ENCODE results near the gene ADAMTS5.

The ADAMTS5 gene

DNA sequence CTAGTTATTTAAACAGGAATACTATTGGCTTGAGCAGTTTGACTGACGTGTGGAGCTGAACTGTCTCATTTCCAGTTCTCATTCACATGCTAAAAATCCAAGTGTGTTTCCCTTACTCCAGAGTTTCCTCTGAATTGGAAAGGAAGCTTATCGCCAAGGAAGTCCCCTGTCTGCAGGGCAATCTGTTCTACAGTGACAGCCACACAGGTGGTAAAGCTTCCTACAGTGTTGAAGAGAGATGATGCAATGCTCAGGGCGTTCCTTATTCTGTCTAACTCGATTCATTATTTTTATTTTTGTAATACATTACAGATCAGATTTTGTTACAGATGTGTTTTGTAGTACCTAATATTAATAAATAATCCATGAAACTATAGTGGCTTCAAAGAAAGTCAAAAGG lies 41.3 kb downstream of the ADAMTS5 start:
- Histone ChIP-seq H3K4me1 (ENCODE audit: control insufficient read depth, insufficient read depth, low read length) (no peaks in the 10 kb centered on the region), H3K27ac (ENCODE audit: low read length) (no peak overlapping the region), H3K9me3 (ENCODE audit: control insufficient read depth in 2 of 2, low read length in 2 of 2) (no peaks in the 10 kb centered on the region), H3K4me3 (ENCODE audit: low read length in 2 of 2) (no peak overlapping the region), H3K9ac (ENCODE audit: low read length in 2 of 2) (no peak overlapping the region), H3K27me3 (ENCODE audit: control insufficient read depth in 1 of 2, insufficient read depth in 2 of 2, low read length in 2 of 2) (no peaks in the 10 kb centered on the region), H3K36me3 (ENCODE audit: control insufficient read depth in 2 of 2, insufficient read depth in 2 of 2, low read length in 2 of 2) (peaks cover 12 to 17% of the 10 kb centered on the region in 2 donors)

DNA sequence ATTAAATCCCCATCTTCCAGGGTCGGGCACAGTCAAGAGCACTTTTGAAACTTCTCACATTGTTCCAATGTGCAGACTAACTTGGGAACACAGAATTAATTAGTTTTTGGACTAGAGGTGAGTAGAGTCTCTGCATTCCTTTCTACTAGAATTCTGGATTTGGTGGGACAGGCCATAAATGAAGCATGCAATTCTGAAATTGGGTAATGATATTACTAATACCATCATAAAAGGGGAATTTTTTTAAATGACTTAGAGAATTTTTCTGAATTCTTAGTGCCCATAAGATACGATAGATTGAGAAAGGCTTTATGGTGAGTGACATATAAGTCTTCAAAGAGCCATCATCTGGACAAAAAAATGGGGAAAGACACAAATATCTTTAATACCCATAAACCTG lies 41.8 kb downstream of the ADAMTS5 start:
- Histone ChIP-seq H3K4me1 (ENCODE audit: control insufficient read depth, insufficient read depth, low read length) (no peaks in the 10 kb centered on the region), H3K27ac (ENCODE audit: low read length) (no peak overlapping the region), H3K9me3 (ENCODE audit: control insufficient read depth in 2 of 2, low read length in 2 of 2) (no peaks in the 10 kb centered on the region), H3K36me3 (ENCODE audit: control insufficient read depth in 2 of 2, insufficient read depth in 2 of 2, low read length in 2 of 2) (peaks cover 12 to 18% of the 10 kb centered on the region in 2 donors), H3K4me3 (ENCODE audit: low read length in 2 of 2) (no peak overlapping the region), H3K27me3 (ENCODE audit: control insufficient read depth in 1 of 2, insufficient read depth in 2 of 2, low read length in 2 of 2) (no peaks in the 10 kb centered on the region), H3K9ac (ENCODE audit: low read length in 2 of 2) (no peak overlapping the region)

DNA sequence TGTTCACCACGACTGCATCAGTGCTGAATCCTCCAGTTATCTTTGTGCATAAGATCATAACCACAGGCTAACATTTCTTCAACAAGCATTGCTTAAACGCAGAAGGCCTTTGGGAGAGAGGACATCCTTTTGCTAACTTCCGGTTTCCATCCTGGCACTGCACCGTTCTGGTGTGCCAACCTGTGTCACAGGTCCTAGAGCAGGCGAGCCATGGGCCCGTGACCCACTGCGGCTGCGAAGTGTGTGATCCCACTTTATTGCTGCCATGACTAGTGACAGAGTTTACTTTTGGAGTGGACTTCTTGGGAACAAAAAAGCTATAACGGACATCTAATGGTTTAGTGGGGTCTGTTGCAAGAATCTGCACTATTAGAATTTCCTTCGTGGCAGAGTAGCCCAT lies 42.9 kb downstream of the ADAMTS5 start:
- H3K4me3 ChIP-seq (ENCODE audit: low read length in 2 of 2), result no peak overlapping the region
- H3K4me1 ChIP-seq (ENCODE audit: control insufficient read depth, insufficient read depth, low read length), result no peaks in the 10 kb centered on the region

DNA sequence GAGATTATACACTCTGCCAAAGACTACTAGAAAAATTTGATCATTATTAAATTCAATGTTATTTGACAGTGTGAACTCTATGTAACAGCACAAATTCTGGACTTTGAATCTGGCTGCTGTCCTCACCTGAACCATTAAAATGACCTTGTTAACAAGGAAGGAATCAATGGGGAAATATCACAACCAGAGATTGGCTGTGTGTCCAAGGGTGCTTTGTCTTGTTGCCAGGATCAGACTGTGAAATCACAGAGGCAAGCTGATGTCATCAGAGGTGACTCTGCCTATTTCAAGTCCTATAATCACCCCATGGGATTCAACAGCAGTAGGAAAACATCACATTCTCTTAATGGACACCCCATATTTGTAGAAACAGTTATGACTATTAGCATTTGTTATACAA lies 46.8 kb downstream of the ADAMTS5 start:
- Histone ChIP-seq H3K4me1 (ENCODE audit: control insufficient read depth, insufficient read depth, low read length) (no peaks in the 10 kb centered on the region), H3K9ac (ENCODE audit: low read length in 2 of 2) (no peak overlapping the region), H3K27ac (ENCODE audit: low read length) (no peak overlapping the region), H3K36me3 (ENCODE audit: control insufficient read depth in 2 of 2, insufficient read depth in 2 of 2, low read length in 2 of 2) (peaks cover 9 to 12% of the 10 kb centered on the region in 2 donors), H3K4me3 (ENCODE audit: low read length in 2 of 2) (no peak overlapping the region), H3K27me3 (ENCODE audit: control insufficient read depth in 1 of 2, insufficient read depth in 2 of 2, low read length in 2 of 2) (no peaks in the 10 kb centered on the region), H3K9me3 (ENCODE audit: control insufficient read depth in 2 of 2, low read length in 2 of 2) (no peaks in the 10 kb centered on the region)

More for the DNA sequence above, 42.9 kb downstream of the ADAMTS5 start:
- Histone ChIP-seq H3K36me3 (ENCODE audit: control insufficient read depth in 2 of 2, insufficient read depth in 2 of 2, low read length in 2 of 2) (peaks cover 12 to 19% of the 10 kb centered on the region in 2 donors), H3K27me3 (ENCODE audit: control insufficient read depth in 1 of 2, insufficient read depth in 2 of 2, low read length in 2 of 2) (no peaks in the 10 kb centered on the region), H3K9ac (ENCODE audit: low read length in 2 of 2) (no peak overlapping the region), H3K27ac (ENCODE audit: low read length) (no peak overlapping the region), H3K9me3 (ENCODE audit: control insufficient read depth in 2 of 2, low read length in 2 of 2) (no peaks in the 10 kb centered on the region)

DNA sequence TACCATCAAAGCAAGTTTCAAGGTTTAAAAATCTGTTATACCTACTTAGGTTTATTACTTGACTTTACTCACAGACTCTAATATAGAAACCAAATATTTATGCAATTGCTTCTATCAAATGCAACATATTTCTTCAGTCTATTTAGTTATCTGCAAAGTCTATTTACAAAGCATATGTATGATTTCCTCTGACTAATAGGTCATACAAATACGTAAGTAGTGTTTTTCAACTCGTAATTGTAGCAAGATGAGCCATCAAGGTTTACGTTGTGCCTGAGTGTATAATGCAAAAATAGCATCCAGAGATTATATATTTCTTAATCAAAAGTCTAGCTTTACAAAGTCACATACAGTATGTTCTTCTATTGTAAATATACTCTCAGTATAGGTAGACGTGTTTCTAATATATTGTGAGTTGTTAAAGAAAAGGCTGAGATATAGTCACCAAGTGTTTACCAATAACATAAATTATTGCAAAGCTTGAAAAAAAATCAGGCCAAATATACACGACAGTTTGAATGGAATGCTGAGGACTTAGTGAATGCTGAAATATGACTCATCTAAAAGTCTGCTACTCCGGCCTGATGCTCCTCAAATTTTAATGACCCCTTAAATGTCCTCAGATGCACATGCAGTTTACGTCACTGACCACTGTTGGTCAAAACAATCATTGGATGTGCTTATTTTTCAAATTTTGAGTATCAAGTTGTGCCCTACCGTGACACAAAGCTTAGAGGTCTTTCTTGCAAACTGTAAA lies 48.4 kb downstream of the ADAMTS5 start:
- Histone ChIP-seq H3K4me1 (ENCODE audit: control insufficient read depth, insufficient read depth, low read length) (no peaks in the 10 kb centered on the region), H3K4me3 (ENCODE audit: low read length in 2 of 2) (no peak overlapping the region), H3K27ac (ENCODE audit: low read length) (no peak overlapping the region), H3K9me3 (ENCODE audit: control insufficient read depth in 2 of 2, low read length in 2 of 2) (no peaks in the 10 kb centered on the region), H3K9ac (ENCODE audit: low read length in 2 of 2) (no peak overlapping the region), H3K27me3 (ENCODE audit: control insufficient read depth in 1 of 2, insufficient read depth in 2 of 2, low read length in 2 of 2) (no peaks in the 10 kb centered on the region), H3K36me3 (ENCODE audit: control insufficient read depth in 2 of 2, insufficient read depth in 2 of 2, low read length in 2 of 2) (peaks cover 0 to 3% of the 10 kb centered on the region in 2 donors)

DNA sequence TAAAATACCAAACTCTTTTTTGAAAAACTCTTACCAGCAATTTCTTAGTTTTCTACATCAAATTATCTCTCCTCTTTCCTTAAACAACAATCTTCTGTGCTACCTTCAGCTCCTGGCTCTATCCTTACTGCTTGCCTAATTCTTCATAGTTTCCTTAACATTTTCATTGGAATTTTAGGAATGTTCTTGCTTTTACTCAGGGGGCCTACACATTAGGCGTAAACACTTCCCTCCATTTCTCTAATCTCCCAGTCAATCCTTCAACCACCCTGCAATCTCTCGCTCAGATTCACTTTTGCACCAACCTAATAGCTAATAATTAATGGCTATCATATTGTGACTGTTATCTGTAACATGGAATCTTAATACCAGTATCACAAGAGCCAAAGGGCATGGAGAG lies 50.1 kb downstream of the ADAMTS5 start:
- Histone ChIP-seq H3K36me3 (ENCODE audit: control insufficient read depth in 2 of 2, insufficient read depth in 2 of 2, low read length in 2 of 2) (peaks cover 0 to 3% of the 10 kb centered on the region in 2 donors), H3K9ac (ENCODE audit: low read length in 2 of 2) (no peak overlapping the region), H3K27ac (ENCODE audit: low read length) (no peak overlapping the region), H3K4me3 (ENCODE audit: low read length in 2 of 2) (no peak overlapping the region), H3K27me3 (ENCODE audit: control insufficient read depth in 1 of 2, insufficient read depth in 2 of 2, low read length in 2 of 2) (no peaks in the 10 kb centered on the region), H3K9me3 (ENCODE audit: control insufficient read depth in 2 of 2, low read length in 2 of 2) (no peaks in the 10 kb centered on the region), H3K4me1 (ENCODE audit: control insufficient read depth, insufficient read depth, low read length) (no peaks in the 10 kb centered on the region)

DNA sequence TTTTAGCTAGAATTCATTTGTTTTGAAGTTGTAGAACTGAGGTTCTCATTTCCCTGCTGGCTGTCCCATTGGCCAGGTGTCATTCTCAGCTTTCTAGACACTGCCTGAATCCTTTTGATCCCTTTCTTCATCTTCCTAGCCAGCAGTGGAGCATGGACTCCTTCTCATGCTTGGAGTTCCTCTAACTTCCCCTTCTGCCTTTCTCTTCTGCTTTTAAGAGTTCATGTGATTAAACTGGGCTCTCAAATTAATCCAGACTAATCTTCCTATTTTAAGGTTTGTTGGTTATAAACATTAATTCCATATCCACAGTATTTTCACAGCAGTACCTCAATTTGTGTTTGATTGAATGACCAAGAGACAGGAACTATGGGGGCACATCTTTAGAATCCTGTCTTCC lies 52.3 kb downstream of the ADAMTS5 start:
- Histone ChIP-seq H3K9me3 (ENCODE audit: control insufficient read depth in 2 of 2, low read length in 2 of 2) (no peaks in the 10 kb centered on the region), H3K27me3 (ENCODE audit: control insufficient read depth in 1 of 2, insufficient read depth in 2 of 2, low read length in 2 of 2) (no peaks in the 10 kb centered on the region), H3K9ac (ENCODE audit: low read length in 2 of 2) (no peak overlapping the region), H3K27ac (ENCODE audit: low read length) (no peak overlapping the region), H3K36me3 (ENCODE audit: control insufficient read depth in 2 of 2, insufficient read depth in 2 of 2, low read length in 2 of 2) (no peaks in the 10 kb centered on the region), H3K4me1 (ENCODE audit: control insufficient read depth, insufficient read depth, low read length) (no peaks in the 10 kb centered on the region), H3K4me3 (ENCODE audit: low read length in 2 of 2) (no peak overlapping the region)

DNA sequence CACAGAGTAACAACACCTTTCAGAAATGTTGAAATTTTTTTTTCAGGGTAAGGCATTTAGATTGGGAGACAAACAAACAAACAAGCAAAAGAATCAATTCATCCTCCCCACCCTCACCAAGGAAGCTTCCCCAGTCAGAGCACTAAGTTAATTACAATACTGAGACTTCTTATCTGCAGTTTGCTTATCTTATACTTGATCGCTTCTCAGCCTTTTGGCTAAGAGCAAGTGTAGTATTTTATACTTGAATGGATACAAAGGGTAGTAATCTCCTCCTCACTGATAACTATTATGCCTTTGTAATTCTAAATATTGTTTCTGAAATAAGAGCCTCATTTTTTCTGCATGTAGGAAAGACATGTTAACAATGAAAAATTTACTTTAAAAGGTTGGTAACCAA lies 54.4 kb downstream of the ADAMTS5 start:
- no peaks in the 10 kb centered on the region for H3K9me3 ChIP-seq (ENCODE audit: control insufficient read depth in 2 of 2, low read length in 2 of 2)
- no peaks in the 10 kb centered on the region for H3K4me1 ChIP-seq (ENCODE audit: control insufficient read depth, insufficient read depth, low read length)
- H3K9ac ChIP-seq (ENCODE audit: low read length in 2 of 2), result no peak overlapping the region
- H3K27me3 ChIP-seq (ENCODE audit: control insufficient read depth in 1 of 2, insufficient read depth in 2 of 2, low read length in 2 of 2), result no peaks in the 10 kb centered on the region
- no peaks in the 10 kb centered on the region for H3K36me3 ChIP-seq (ENCODE audit: control insufficient read depth in 2 of 2, insufficient read depth in 2 of 2, low read length in 2 of 2)
- no peak overlapping the region for H3K4me3 ChIP-seq (ENCODE audit: low read length in 2 of 2)
- no peak overlapping the region for H3K27ac ChIP-seq (ENCODE audit: low read length)

DNA sequence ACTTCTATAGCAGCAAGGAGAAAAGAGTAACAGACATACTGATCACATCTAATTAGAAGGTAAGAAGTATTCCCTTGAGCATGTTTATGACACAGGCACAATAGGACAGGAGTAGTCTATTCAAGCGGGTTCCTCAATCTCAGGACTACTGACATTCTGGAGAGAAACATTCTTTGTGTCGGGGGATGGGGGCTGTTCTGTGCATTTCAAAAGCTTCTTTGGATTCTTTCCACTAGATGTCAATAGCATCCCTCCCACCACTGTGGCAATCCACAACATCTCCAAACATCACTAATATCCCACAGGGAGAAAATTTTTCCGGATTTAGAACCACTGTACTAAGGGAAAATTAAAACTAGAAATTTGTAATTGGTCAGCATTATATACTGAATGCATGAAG lies 56.9 kb downstream of the ADAMTS5 start:
- Histone ChIP-seq H3K27ac (ENCODE audit: low read length) (no peak overlapping the region), H3K27me3 (ENCODE audit: control insufficient read depth in 1 of 2, insufficient read depth in 2 of 2, low read length in 2 of 2) (no peaks in the 10 kb centered on the region), H3K36me3 (ENCODE audit: control insufficient read depth in 2 of 2, insufficient read depth in 2 of 2, low read length in 2 of 2) (no peaks in the 10 kb centered on the region), H3K4me1 (ENCODE audit: control insufficient read depth, insufficient read depth, low read length) (no peaks in the 10 kb centered on the region), H3K9me3 (ENCODE audit: control insufficient read depth in 2 of 2, low read length in 2 of 2) (no peaks in the 10 kb centered on the region), H3K9ac (ENCODE audit: low read length in 2 of 2) (no peak overlapping the region), H3K4me3 (ENCODE audit: low read length in 2 of 2) (no peak overlapping the region)

DNA sequence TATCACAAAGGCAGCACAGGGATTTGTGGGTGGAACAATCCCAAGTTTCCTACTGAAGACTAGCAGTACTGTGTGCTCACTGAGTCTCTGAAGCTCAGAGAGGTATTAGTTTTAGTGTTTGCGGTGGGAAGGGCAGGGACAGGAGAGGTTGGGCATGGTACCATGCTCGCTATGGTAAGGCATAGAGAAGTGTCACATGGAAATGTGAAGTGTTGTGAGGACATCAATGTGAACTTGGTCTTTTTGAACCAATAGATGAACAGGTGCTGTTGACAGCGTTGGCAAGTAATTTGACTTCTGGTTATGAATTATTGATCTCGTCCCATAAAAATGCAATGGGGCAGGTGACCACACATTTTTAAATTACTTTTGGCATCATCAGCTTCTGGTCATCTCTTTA lies 65.9 kb downstream of the ADAMTS5 start:
- Histone ChIP-seq H3K4me3 (ENCODE audit: low read length in 2 of 2) (no peak overlapping the region), H3K36me3 (ENCODE audit: control insufficient read depth in 2 of 2, insufficient read depth in 2 of 2, low read length in 2 of 2) (no peaks in the 10 kb centered on the region), H3K27me3 (ENCODE audit: control insufficient read depth in 1 of 2, insufficient read depth in 2 of 2, low read length in 2 of 2) (no peaks in the 10 kb centered on the region), H3K9ac (ENCODE audit: low read length in 2 of 2) (no peak overlapping the region), H3K27ac (ENCODE audit: low read length) (no peak overlapping the region), H3K9me3 (ENCODE audit: control insufficient read depth in 2 of 2, low read length in 2 of 2) (no peaks in the 10 kb centered on the region), H3K4me1 (ENCODE audit: control insufficient read depth, insufficient read depth, low read length) (no peaks in the 10 kb centered on the region)

DNA sequence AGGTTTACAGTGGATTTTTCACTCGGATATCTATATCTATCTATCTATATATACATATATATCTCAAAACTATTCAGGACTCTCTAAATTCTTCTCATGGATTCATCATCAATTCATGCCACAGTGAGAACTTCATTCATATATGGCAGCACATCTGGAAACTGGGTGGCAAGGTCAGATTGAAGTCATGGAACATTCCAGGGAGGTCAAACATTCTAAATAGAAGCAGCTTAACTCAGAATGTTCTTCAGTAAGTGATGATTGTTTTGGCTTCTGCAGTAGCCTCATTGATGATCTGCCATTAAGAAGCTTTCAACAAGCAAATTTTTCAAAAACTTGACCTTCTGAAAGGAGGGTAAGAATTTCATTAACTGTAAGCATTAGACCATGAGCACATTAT lies 74.7 kb downstream of the ADAMTS5 start:
- Histone ChIP-seq H3K27me3 (ENCODE audit: control insufficient read depth in 1 of 2, insufficient read depth in 2 of 2, low read length in 2 of 2) (no peaks in the 10 kb centered on the region), H3K4me3 (ENCODE audit: low read length in 2 of 2) (no peak overlapping the region), H3K9ac (ENCODE audit: low read length in 2 of 2) (no peak overlapping the region), H3K27ac (ENCODE audit: low read length) (no peak overlapping the region), H3K4me1 (ENCODE audit: control insufficient read depth, insufficient read depth, low read length) (no peaks in the 10 kb centered on the region), H3K36me3 (ENCODE audit: control insufficient read depth in 2 of 2, insufficient read depth in 2 of 2, low read length in 2 of 2) (no peaks in the 10 kb centered on the region), H3K9me3 (ENCODE audit: control insufficient read depth in 2 of 2, low read length in 2 of 2) (no peaks in the 10 kb centered on the region)
